ENCODE data around the gene FNDC8.

- no peak for TF ChIP-seq TAF1 (IDR thresholded peaks at IDR 0.05; ENCODE audit: borderline replicate concordance, low read depth, low read length)
- no peak for TF ChIP-seq POLR2AphosphoS5 (IDR thresholded peaks at IDR 0.05; ENCODE audit: low read depth, low read length)
- no peak for TF ChIP-seq POLR2A (IDR thresholded peaks at IDR 0.05; ENCODE audit: low read depth, low read length)
Measured at GRCh38 chr17:35138218-35138617, 16.8 kb downstream of the FNDC8 start.

Measured in GM12892 (cell line).